Measurements from ENCODE around the gene CLDN5.

The CLDN5 gene, protein sequence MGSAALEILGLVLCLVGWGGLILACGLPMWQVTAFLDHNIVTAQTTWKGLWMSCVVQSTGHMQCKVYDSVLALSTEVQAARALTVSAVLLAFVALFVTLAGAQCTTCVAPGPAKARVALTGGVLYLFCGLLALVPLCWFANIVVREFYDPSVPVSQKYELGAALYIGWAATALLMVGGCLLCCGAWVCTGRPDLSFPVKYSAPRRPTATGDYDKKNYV

DNA sequence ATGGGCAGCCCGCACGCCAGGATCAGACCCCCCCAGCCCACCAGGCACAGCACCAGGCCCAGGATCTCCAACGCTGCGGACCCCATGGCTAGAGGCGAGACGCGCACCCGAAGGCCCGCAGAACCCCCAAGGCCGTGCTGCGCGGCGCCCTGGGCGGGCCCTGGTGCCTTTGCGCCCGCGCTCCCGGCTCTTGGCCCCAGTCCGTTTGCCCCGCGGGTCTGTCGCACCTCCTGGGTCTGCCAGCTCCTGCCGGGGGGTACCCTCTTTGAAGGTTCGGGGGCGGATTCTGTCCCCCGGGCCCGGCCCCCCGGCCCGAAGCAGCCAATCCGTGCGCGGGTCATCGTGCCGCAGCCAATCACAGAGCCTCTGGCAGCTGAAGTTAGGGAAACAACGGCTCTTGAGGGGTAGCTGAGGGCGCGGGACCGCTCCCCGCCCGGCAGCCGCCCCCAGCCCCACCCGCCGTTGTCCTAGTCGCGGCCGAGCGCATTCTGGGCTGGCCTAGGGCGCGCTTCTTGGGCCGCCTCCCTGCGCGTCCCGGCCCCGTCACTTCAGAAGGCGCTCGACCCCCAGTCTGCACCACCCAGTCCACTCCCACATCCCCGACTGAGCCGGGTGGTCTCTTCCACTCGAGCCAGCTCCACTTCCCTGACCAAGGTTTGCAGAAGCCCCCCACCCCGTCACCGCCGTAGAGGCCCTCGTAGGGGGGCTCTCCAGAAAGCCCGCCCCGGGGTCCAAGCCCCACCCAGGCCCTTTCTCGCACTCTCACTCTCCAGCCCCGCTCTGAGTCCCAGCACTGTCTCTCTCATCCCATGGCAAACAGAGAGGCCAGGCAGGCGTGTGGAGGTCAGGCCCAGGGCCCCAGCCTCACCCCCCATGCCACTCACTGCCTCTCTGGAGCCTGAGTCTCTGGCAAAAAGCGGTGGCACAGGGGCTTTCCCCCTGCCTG lies at the start of gene CLDN5:
CLDN5 (minus strand) TSS at position 241 of the 946 bp plus-strand sequence; CDS start at position 86, 155 bp downstream.
- no peak for DNase-seq (ENCODE audit: low read depth in 2 of 2)

DNA sequence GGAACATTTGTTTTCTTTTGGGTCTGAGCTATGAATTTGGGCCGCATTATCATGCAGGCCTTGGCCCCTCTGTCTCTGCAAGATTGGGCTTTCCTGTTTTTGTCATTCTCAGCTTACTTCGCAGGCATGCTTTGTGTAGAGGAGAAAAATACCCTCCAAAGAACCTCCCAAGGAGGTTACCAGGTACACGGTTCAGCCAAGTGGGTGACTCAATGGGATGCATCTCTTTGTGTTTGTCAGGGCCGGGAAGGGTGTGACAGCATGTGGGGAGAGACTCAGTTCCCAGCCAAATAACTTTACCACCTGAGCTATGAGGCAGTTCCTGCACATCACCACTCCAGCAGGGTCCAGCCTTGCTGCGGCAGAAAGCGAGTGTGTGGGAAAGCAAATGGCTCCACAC lies 47.8 kb upstream of the CLDN5 start:
- no peak for DNase-seq (ENCODE audit: low read depth in 2 of 2)

DNA sequence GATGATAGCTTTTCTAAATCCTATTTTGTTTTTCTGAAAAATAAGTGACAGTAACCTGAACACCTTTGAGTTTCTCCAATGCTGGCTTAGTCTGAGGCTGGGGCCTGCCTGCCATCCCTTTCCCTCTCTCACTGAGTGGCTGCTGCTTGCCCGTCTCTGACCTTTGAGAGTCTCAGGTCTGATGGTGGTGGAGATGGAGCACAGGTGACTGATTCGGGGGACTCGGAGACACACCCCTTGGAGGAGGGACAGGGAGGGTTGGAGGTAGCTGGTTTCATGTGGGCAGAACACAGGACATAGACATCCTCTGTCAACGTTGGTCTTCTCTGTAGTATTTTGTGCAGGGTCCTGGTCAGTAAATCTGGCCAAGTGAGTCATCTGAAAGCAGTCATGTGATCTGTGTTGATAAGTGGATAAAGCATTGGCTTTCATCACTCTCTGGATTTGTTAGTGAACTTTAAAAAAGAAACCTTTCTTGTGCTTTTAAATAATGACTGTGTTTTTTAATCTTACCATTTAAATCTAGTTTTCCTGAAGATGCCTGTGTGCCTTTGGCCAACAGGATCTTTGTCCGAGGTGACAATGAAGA lies 47.1 kb upstream of the CLDN5 start:
- DNase-seq (ENCODE audit: low read depth in 2 of 2) = no peak

DNA sequence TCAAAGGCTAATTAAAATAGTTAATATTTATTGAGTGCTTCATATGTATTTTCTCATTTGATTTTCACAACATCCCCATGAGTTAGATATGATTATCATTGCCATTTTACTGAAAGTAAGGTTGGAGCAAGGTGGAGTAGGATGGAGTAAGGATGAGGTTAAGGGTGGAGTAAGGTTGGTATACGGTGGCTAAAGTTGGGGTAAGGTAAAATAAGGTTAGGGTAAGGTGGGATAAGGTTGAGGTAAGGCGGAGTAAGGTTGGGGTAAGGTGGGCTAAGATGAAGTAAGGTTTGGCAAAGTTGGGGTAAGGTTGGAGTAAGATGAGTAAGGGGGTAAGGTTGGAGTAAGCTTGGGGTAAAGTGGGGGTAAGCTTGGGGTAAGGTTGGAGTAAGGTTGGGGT lies 45.8 kb upstream of the CLDN5 start:
- DNase-seq (ENCODE audit: low read depth in 2 of 2) = no peak

DNA sequence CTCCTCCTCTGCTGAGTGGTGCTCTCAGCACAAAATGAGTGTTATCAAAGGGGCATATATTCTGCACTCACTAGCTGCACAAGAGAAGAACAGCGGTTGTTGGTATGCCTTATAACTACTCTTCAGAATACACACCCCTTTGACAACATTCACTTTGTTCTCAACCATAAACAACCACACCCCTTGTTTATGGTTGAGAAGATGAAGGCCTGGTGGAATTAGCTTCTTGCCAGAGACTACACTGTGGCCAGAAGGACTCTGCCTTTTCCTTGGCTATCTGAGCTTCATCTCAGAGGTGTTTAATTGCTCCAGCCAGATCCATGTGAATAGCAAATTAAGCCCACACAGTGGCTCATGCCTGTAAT lies 45.0 kb upstream of the CLDN5 start:
- no peak for DNase-seq (ENCODE audit: low read depth in 2 of 2)

DNA sequence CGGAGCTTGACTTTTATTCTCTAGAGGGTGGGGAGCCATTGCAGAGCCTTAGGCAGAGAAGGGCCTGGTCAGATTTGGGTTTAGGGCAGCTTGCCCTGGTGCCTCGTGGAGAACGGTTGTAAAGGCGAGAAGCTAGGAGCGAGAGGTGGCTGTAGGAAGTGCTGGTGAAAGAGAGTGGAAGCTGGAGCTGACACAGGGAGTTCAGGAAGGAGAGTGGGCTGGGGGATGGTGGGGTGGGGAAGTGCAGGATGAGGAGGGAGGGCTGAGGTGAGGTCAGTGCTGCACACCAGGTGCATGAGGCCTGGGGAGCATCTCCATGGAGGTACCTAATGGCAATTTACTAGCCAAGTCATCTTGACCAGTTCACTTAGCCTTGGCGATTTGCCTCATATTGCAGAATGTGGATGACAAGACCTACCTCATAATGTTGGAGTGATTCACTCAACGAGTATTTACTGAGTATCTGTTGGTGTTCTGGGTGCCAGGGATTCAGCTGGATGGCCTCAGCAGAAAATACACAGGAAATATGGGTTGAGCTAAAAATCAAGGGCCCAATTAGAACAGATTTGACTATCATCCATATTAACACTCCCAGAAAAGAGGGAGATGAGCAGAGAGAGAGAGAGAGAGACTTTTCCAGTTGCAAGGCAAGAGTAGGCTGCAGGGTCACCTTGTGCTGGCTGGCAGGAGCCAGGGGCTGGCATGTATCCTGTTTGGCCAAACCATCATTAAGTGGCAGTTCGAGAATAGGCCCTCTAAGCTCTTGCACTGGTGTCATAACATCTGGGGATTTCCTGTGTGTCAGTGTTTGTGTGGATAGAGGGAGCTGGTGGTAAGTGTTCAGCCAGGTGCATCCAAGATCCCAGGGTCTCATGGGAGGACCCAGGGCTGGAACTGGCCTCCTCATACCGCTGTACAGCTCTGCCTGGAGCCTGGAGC lies 44.4 kb upstream of the CLDN5 start:
- DNase-seq (ENCODE audit: low read depth in 2 of 2) = peak; percentile 24 to 30

DNA sequence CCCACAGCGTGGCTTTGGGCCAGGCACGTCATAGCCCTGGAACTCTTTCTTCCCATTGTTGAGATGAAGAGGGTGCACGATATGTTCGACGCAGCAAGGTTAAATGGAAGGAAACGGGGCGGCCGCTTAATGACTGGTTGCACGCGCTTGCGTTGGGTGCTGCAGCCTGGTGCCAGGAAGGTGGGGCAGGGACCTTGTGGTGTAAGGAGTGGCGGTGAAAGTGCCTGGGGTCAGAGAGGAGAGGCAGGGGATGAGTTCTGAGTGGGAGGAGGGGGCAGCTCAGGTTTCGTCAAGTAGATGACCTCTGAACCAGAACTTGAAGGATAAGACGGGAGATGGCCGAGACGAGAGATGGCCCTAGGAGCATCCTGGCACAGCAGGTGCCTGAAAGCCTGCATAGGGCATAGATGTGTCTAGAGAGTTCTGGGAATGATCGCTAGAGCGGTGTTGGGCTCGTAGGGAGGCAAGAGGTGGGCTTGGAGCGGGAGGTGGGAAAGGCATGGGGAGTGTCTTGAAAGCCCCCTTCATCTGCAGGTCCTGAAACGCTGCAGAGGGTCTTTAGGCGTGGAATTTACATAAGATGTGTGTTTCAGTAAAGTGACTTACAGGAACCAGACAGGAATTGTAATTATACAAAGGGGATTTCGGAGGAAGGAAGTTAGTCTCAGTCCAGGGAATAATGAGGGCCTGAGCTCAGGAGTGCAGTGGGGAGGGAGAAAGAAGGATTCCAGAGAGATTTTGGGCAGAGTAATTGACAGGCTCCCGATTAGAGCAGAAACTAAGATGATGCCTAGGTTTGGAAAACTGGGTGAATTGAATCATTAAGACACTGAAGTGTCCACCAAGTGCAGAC lies 43.2 kb upstream of the CLDN5 start:
- no peak for DNase-seq (ENCODE audit: low read depth in 2 of 2)

DNA sequence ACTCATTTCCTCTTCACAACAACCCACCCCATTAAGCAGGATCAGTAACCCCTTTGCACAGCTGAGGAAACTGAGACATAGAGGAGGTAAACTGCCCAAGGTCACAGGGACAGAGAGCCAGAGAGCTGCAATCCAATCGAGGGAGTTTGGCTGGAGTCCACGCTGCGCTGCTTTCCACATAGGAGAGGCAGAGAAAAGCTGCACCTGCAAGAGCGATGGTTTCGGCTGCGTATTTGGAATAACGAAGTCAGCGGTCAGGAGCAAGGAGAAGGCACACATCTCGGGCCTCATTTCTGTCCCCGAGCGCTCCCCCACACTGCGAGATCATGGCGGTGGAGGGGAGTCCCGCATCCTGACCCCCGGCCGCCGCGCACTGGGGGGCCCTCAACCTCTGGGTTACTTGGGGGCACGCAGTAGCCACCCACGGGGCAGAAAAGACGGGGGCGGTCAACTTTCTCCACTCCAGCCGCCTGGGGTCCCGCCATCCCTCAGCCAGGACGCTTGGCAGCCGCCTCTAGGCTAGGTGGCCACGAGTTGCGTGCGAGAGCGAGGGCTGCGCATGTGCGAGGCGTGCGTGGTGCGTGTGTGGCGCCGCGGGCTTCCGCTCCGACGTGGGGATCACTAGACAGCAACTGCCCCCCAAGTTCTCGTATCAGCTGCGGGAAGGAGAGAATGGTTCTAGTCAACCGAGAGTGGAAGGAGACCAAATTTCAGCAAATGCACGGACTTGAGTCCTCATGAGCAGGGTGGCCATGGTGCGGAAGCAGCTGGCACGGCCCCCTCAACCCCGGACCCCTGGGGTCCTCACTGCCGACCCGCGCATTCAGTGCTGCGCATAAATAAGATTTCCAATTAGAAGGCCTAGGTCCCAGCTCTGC lies 42.3 kb upstream of the CLDN5 start:
- DNase-seq (ENCODE audit: low read depth in 2 of 2) = no peak

DNA sequence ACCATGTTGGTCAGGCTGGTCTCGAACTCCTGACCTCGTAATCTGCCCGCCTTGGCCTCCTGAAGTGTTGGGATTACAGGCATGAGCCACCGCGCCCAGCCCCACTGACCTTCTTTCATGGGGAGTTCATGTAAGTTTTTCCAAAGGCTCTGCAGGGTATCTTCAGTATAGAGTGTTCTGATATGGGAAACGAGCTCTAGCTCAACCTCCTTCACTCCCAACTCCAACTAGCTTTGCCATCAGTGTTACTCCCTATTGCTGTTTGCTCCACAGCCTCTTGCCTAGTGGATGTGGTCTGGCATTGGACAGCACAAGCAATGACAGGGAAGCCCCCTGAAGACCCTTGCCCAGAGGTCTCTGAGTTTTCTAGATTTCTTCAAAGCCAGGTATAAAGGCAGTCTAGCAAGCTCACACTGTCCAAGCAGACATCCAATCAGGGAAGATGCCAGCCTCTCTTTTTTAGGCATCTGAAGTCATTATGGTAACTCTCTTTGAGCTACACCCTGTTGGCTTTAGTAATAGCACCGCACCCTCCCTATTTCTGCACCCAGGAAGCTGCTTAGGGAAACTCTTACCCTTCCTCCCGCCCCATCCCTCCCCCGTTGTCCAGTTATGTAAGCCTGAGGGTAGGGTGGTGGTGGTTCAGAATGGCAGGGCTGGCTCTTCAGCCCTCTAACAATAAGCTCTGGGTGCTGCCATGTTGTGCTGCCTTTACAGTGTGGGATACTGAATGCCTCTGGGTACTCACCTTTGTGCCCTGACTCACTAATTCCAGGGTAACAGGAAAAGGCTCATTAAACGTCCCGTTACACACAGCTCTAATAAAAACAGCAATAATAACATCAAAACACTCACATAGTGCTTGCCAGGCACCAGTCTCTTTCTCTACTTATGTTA lies 41.4 kb upstream of the CLDN5 start:
- DNase-seq (ENCODE audit: low read depth in 2 of 2) = no peak

DNA sequence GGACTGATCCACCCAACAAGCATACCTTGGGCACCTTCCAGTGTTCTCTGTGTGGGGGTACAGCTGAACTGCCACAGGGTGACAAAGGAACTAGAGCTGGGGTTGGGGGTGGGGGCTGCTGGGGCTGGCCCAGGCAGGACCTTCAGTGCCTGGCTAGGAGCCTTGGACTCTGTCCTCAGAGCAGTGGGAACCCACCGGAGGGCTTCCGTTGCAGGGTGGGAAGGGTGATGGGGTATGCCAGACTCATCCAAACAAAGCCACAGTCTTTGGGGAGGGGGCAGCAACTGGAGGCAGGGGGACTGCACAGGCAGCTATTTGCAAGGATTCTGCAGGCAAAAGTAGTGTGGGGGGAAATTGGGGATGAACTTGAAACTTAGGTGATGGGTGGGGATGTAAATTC lies 35.7 kb upstream of the CLDN5 start:
- DNase-seq (ENCODE audit: low read depth in 2 of 2) = no peak

DNA sequence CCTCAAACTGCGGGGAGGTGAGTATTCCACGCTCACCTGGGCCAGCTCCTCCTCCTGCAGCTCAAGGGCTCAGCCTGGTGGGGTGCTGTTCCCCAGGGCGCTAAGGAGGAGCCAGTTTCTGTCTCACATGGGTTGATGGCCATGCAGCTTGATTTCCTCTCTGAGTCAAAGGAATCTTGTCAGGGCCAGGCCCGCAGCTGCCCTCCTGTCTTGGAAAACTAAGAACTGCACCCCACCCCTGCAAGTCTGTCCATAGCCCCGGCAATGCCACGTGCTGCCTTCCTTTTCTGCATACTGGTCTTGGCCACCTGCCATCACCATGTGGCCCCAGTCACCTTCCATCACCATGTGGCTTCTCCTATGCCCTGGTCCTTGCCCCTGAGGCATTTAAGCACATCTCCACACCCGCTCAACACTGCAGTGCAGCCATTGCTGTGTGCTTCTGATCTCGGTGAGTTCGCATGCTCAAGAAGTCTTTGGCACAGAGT lies 35.2 kb upstream of the CLDN5 start:
- DNase-seq (ENCODE audit: low read depth in 2 of 2) = no peak

DNA sequence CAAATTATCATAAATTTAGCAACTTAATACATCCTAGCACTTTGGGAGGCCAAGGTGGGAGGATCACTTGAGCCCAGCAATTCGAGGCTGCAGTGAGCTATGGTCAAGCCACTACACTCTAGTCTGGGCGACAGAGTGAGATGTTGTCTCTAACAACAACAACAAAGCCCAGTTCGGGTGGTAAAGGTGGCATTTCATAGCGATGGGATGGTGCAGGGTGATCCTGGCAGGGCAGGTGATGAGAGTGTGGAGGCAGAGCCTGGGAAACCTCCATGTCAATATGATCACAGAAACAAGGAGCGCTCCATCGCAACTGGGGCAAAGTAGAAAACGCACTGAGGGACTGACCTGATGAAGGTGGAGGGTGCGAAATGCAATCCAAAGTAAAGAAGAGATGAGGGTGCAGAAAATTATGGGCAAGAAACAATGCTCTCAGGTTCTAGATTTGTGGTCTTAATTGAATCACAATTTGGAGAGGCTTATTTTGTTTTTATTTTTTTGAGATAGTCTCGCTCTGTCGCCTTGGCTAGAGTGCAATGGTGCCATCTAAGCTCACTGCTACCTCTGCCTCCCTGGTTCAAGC lies 32.8 kb upstream of the CLDN5 start:
- no peak for DNase-seq (ENCODE audit: low read depth in 2 of 2)

DNA sequence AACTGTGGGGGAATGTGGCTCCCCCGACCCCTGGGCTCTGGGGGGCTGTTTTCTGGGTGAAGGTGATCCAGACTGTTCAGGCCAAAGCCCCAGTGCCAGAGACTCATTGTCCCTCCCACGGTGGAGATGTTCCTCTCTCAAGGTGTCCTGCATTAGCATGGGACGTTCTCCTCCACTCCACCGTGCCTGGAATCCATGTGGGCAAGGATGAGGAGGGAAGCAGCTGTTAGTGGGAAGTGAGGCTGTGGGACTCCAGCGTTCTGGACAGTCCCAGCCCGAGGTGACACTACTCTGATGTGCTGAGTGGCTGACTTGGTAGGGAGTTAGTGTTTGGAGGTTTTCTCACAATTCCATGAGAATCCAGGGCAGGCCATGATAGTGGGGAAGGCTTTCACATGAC lies 31.4 kb upstream of the CLDN5 start:
- DNase-seq (ENCODE audit: low read depth in 2 of 2) = no peak

DNA sequence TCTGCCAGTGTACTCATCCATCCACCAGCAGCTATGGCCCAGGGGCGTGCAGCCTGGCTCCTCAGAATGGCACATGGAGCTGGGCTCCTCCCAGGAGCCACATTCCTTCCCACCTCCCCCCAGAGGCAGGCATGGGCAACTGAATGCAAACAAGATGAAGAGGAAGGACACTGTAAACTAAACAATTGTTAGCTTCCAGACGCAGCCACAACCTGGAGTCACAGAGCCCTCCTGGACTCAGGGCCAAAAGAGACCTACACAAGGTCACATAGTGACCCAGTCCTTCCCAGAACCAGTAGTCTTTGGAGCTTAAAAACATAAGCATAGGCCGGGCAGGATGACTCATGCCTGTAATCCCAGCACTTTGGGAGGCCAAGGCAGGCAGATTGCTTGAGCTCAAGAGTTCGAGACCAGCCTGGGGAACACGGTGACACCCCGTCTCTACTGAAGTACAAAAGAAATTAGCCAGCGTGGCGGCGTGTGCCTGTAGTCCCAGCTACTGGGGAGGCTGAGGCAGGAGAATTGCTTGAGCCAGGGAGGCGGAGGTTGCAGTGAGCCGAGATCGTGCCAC lies 30.7 kb upstream of the CLDN5 start:
- DNase-seq (ENCODE audit: low read depth in 2 of 2) = no peak

DNA sequence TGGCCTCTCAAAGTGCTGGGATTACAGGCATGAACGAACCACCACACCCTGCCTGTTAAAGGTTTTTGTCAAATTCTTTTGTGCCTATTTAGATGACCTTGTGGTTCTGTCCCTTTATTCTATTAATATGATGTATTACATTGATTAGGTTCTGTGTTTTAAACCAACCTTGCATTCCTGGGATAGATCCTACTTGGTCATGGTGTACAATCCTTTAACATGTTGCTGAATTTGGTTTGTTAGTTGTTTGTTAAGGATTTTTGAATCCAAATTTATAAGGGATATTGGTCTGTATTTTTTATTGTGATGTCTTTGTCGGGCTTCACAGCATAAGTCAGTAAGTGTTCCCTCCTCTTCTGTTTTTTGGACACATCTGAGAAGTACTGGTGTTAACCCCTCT lies 29.0 kb upstream of the CLDN5 start:
- DNase-seq (ENCODE audit: low read depth in 2 of 2) = no peak

DNA sequence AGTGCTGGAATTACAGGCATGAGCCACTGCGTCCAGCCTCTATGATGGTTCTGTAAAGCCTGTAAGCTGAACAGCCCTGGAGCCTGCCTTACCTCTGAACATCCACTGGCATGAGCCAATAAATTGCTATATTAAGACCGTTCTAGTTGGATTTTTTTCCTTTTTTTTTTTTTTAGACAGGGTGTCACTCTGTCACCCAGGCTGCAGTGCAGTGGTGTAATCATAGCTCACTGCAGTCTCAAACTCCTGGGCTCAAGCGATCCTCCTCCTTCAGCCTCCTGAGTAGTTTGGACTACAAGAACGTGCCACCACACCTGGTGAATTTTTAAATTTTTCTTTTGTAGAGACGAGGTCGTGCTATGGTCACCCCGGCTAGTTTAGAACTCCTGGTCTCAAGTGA lies 26.2 kb upstream of the CLDN5 start:
- no peak for DNase-seq (ENCODE audit: low read depth in 2 of 2)

DNA sequence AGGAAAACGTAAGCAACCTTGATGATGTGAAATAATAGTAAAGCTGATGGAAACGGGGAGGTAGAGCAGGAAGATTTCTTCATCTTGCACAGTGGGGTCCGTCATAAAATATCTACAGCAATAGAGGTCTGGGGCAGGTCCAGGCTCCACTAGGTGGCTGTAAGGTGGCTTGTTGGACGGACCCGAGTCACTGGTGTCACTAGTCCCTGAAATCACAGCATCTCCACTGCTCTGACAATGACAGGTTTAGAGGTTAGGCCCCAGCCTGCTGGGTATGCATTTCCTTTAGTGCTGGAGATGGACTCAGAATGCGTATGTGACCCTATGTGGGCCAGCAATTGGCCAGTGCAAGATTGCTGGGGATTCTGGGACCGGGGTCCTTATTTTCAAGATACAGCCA lies 25.2 kb upstream of the CLDN5 start:
- no peak for DNase-seq (ENCODE audit: low read depth in 2 of 2)

DNA sequence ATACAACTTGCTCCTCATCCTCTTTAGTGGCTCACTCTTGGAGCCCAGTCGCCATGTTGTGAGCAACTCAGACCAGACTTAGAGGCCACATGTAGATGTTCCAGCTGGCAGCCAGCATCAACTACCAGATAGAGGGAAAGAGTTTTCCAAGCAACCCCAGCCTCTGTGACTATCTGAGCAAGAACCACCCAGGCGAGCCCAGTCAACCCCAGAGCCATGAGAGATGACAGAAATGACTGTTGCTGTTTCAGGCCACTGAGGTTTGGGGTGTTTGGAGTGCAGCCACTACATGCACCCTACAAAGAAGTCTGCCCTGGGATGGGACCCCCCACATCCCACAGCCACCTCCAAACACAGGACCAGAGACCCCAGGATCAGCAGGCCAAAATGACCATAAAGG lies 24.8 kb upstream of the CLDN5 start:
- DNase-seq (ENCODE audit: low read depth in 2 of 2) = no peak
